Cardiac ventricle fibroblast (primary cell): ENCODE data around the gene CACNA1C. TPM values are rescaled to one million over a fixed set of nuclear protein-coding genes. Genes with fewer than 3 reads are reported as not detected.

ENCODE experiments used
- total RNA-seq: library from RNA; depleted of rRNA; stranded (reverse); fragments of >200 nt; gene quantifications from 2 replicates; pipeline ENCODE4 v1.2.3, GENCODE V29; 2015

Gene CACNA1C
- total RNA-seq: 8.2 and 9.9 TPM in 2 replicates

DNA sequence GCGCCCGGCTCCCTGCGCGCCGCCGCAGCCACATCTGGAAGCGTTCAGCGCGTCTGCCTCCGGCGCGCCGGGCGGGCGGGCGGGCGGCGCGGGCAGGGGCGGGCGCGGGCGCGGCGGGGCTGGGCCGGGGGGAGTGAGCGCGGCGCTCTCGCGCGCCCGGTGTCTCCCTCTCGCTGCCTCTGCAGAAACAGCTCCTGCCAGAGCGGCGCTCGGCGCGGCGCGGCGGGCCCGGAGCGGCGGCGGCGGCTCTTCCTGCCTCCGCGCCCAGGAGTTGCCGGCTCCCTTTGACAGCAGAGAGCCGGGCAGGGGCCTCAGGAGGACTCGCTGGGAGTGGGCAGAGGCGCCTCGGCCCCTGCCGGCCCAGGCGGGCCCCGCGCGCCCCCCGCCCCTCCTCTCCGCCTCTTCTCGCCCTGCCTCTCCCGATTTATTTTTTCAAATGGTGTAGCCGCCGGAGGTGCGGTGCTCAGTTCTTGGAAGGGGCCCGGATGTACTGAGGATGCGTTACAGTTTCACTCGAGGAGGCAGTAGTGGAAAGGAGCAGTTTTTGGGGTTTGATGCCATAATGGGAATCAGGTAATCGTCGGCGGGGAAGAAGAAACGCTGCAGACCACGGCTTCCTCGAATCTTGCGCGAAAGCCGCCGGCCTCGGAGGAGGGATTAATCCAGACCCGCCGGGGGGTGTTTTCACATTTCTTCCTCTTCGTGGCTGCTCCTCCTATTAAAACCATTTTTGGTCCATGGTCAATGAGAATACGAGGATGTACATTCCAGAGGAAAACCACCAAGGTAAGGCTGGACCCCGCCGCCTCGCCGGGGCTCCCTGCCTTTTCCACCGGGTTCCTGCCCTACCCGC lies at the start of gene CACNA1C:
TSS of gene CACNA1C (plus strand) at position 162 of the 853 bp plus-strand sequence. CDS start at position 738, 576 bp downstream.

DNA sequence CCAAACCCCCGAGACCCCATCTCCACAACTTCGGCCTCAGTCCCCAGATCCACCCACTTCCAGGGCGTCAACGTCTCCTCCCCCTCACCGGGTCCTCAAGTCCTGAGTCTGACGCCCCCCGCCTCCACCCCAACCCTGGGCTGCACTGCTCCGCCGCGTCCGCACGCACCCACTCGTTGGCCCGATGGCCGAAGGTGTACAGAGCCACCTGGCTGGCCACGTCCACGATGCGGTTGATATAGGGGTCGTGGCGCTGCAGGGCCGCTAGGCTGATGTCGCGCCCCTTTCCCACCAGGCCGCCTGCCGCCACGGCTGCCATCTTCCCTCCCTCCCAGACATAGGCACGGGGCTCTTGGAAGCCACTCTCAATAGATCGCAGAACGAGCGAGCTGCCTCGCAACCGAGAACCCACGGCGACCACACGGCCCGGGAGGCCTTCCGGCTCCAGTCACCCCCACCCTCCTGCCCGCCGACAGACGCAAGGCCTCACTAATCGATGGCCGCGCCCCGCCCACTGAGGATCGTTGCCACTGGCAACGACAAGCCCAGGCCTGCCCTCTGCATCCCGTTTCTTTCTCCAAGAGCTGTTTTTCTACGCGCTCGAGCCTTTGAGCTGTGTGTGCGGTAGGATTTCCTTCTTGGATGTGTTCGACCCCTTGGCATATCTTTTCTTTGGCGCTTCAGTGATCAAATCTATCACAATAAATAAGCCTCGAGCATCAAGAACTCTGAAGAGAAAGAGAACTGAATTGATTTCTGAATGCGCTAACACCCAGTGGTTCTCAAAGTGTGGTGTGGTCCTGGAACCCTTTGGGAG lies 48.5 kb upstream of the CACNA1C start, which contains the start of gene DCP1B:
TSS of gene DCP1B (minus strand) at position 345 of the 817 bp plus-strand sequence. CDS start at position 319, 26 bp downstream.

Other genes with a start within 250 kb of the CACNA1C start
- gene LRTM2, start 232.4 kb upstream of the CACNA1C start, total RNA-seq: not detected in 2 replicates
- 1.3 and 3.0 TPM in 2 replicates for gene CACNA2D4, start 134.3 kb upstream of the CACNA1C start, total RNA-seq
- gene DCP1B, start 48.5 kb upstream of the CACNA1C start, total RNA-seq: 12.1 and 14.7 TPM in 2 replicates